Measurements from ENCODE around the gene NFKB1. TPM values are rescaled to one million over a fixed set of nuclear protein-coding genes. Genes with fewer than 3 reads are reported as not detected.
A peak's percentile ranks its signal among the peaks of the same experiment; 100 is the strongest.

Gene NFKB1, protein sequence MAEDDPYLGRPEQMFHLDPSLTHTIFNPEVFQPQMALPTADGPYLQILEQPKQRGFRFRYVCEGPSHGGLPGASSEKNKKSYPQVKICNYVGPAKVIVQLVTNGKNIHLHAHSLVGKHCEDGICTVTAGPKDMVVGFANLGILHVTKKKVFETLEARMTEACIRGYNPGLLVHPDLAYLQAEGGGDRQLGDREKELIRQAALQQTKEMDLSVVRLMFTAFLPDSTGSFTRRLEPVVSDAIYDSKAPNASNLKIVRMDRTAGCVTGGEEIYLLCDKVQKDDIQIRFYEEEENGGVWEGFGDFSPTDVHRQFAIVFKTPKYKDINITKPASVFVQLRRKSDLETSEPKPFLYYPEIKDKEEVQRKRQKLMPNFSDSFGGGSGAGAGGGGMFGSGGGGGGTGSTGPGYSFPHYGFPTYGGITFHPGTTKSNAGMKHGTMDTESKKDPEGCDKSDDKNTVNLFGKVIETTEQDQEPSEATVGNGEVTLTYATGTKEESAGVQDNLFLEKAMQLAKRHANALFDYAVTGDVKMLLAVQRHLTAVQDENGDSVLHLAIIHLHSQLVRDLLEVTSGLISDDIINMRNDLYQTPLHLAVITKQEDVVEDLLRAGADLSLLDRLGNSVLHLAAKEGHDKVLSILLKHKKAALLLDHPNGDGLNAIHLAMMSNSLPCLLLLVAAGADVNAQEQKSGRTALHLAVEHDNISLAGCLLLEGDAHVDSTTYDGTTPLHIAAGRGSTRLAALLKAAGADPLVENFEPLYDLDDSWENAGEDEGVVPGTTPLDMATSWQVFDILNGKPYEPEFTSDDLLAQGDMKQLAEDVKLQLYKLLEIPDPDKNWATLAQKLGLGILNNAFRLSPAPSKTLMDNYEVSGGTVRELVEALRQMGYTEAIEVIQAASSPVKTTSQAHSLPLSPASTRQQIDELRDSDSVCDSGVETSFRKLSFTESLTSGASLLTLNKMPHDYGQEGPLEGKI
- 10 to 100 TPM; 31.6 to 42.1 (median 39.7) TPM for total RNA-seq

DNA sequence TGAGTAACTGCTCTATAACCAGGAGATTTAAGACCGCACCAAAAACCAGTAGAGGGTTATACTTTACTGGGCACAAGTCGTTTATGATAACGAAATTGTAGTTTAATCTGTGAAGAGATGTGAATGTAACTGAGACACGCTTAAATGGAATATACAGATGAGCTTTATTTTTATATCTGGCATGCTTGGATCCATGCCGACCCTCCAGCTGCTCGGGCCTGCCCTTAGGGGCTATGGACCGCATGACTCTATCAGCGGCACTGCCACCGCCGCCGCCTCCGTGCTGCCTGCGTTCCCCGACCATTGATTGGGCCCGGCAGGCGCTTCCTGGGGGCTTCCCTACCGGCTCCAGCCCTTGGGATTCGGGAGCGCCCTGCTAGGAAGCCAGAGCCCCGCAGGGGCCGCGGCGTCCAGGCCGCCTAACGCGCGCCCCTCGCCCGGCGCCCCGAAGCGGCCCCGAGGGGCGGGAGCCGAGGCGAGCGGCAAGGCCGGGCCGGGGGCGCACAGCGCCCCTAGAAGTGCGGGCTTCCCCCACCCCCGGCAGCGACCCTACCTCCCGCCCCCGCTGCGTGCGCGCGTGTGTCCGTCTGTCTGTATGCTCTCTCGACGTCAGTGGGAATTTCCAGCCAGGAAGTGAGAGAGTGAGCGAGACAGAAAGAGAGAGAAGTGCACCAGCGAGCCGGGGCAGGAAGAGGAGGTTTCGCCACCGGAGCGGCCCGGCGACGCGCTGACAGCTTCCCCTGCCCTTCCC lies at the start of gene NFKB1:
TSS of gene NFKB1 (plus strand) at position 664 of the 751 bp plus-strand sequence. CDS start 24,160 bp downstream, outside the sequence.
- TF ChIP-seq EP300 (IDR thresholded peaks at IDR 0.05) (no peak), POLR2AphosphoS5 (IDR thresholded peaks at IDR 0.05) (peak in 1 of 2 donors; percentile 9), POLR2A (IDR thresholded peaks at IDR 0.05; ENCODE audit: low read depth) (no peak)
- TF ChIP-seq, protein P1, sequence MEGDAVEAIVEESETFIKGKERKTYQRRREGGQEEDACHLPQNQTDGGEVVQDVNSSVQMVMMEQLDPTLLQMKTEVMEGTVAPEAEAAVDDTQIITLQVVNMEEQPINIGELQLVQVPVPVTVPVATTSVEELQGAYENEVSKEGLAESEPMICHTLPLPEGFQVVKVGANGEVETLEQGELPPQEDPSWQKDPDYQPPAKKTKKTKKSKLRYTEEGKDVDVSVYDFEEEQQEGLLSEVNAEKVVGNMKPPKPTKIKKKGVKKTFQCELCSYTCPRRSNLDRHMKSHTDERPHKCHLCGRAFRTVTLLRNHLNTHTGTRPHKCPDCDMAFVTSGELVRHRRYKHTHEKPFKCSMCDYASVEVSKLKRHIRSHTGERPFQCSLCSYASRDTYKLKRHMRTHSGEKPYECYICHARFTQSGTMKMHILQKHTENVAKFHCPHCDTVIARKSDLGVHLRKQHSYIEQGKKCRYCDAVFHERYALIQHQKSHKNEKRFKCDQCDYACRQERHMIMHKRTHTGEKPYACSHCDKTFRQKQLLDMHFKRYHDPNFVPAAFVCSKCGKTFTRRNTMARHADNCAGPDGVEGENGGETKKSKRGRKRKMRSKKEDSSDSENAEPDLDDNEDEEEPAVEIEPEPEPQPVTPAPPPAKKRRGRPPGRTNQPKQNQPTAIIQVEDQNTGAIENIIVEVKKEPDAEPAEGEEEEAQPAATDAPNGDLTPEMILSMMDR (IDR thresholded peaks at IDR 0.05) = no peak
- Histone ChIP-seq H3K27me3 (no peaks in the 10 kb centered on the region), H3K36me3 (no peaks in the 10 kb centered on the region), H3K9me3 (no peaks in the 10 kb centered on the region), H3K4me3 (peak within 1 kb of the TSS; percentile 78 to 94 (median 88)), H3K4me1 (peaks cover 32 to 49% (median 47%) of the 10 kb centered on the region in 4 donors), H3K27ac (replicated peaks in 1 of 4) (peak within 1 kb of the TSS; percentile 91 to 98 (median 98))
- DNase-seq (ENCODE audit: extremely low spot score) = no peak
- WGBS = 4% methylated on average over 5 of the region's 63 CpGs
- intact Hi-C loops (cut with DNase I) = loop anchor here (5.0 to 10.0 kb wide), 2 partner anchors 64 to 156 kb away; partner anchors contain the start of gene SLC39A8

DNA sequence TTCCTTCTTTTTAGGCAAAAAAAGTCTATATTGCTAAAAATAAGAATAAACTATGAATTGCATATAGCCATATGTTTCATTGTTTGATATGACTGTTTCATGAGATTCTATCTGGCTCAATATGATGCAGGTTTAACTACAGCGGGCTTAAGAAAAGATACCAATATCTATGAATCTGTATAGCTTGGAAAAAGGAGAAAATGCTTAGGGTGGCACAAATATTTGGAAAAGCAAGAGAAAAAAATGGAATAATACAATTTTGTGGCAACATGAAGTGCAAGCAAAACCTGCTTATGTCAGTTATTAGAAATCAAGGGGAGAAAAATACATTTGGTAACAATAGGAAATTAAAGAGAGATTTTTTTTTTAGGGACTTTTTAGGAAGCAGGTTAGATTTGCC lies 48.3 kb upstream of the NFKB1 start:
- H3K36me3 ChIP-seq = no peaks in the 10 kb centered on the region
- H3K9me3 ChIP-seq = no peaks in the 10 kb centered on the region
- no peak overlapping the region for H3K27ac ChIP-seq (replicated peaks in 1 of 4)
- 70% methylated on average over 1 of the region's 1 CpG for WGBS
- no peak for TF ChIP-seq POLR2AphosphoS5 (IDR thresholded peaks at IDR 0.05)
- TF ChIP-seq, protein P1 (IDR thresholded peaks at IDR 0.05) = no peak
- no peak for TF ChIP-seq EP300 (IDR thresholded peaks at IDR 0.05)
- TF ChIP-seq POLR2A (IDR thresholded peaks at IDR 0.05; ENCODE audit: low read depth) = no peak
- no peak overlapping the region for H3K4me3 ChIP-seq
- no peak for DNase-seq (ENCODE audit: extremely low spot score)
- peaks cover 0 to 9% (median 3%) of the 10 kb centered on the region in 4 donors for H3K4me1 ChIP-seq
- intact Hi-C loops (cut with DNase I) = loop anchor here (10.0 kb wide), 1 partner anchor 162 kb away; no protein-coding TSS in a partner anchor
- no peaks in the 10 kb centered on the region for H3K27me3 ChIP-seq

DNA sequence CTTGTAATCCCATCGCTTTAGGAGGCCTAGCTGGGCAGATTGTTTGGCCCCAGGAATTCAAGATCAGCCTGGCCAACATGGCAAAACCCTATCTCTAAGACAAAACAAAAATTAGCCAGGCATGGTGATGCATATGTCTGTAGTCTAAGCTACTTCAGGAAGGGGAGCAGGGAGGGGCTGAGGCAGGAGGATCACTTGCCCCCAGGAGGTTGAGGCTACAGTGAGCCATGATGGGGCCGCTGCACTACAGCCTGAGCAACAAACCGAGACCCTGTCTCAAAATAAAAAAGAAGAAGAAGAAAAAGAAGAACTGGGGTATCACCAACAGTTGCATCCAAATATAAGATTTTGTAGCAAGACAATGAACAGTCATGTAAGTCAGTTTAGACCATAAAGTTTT lies 47.3 kb upstream of the NFKB1 start:
- TF ChIP-seq POLR2A (IDR thresholded peaks at IDR 0.05; ENCODE audit: low read depth) = no peak
- no peak for TF ChIP-seq EP300 (IDR thresholded peaks at IDR 0.05)
- no peak for TF ChIP-seq POLR2AphosphoS5 (IDR thresholded peaks at IDR 0.05)
- no peak for DNase-seq (ENCODE audit: extremely low spot score)
- intact Hi-C loops (cut with DNase I) = loop anchor here (10.0 kb wide), 1 partner anchor 161 kb away; no protein-coding TSS in a partner anchor
- Histone ChIP-seq H3K36me3 (no peaks in the 10 kb centered on the region), H3K4me1 (peaks cover 0 to 9% (median 3%) of the 10 kb centered on the region in 4 donors), H3K27me3 (no peaks in the 10 kb centered on the region), H3K27ac (replicated peaks in 1 of 4) (no peak overlapping the region), H3K4me3 (no peak overlapping the region), H3K9me3 (no peaks in the 10 kb centered on the region)
- WGBS = 78% methylated on average over 3 of the region's 3 CpGs

DNA sequence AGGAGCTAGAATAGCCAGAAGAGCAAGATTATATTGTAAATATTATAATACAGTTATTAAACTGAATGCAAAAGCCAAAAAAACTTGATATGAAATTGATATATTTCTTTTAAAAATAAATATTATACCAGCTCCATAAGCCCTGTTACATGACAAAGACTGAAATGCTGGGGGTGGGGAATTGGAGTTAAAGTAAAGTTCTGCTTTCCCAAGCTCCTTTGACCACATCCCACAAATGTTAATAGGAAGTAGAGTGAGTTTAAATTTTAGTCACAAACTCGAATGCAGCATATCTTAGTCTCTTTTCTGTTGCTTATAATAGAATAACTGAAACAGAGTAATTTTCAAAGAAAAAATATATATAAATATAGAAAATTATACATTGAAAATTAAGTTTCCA lies 46.9 kb upstream of the NFKB1 start:
- 54% methylated on average over 1 of the region's 1 CpG for WGBS
- no peaks in the 10 kb centered on the region for H3K9me3 ChIP-seq
- H3K4me3 ChIP-seq = no peak overlapping the region
- DNase-seq (ENCODE audit: extremely low spot score) = no peak
- H3K36me3 ChIP-seq = no peaks in the 10 kb centered on the region
- H3K27ac ChIP-seq (replicated peaks in 1 of 4) = no peak overlapping the region
- H3K4me1 ChIP-seq = peaks cover 0 to 9% (median 3%) of the 10 kb centered on the region in 4 donors
- TF ChIP-seq, protein P1 (IDR thresholded peaks at IDR 0.05) = no peak
- TF ChIP-seq POLR2A (IDR thresholded peaks at IDR 0.05; ENCODE audit: low read depth) (no peak), EP300 (IDR thresholded peaks at IDR 0.05) (no peak), POLR2AphosphoS5 (IDR thresholded peaks at IDR 0.05) (no peak)
- H3K27me3 ChIP-seq = no peaks in the 10 kb centered on the region
- intact Hi-C loops (cut with DNase I) = loop anchor here (10.0 kb wide), 1 partner anchor 161 kb away; no protein-coding TSS in a partner anchor

All from esophagus muscularis mucosa (tissue), 4 donors.